GM18508 (cell line): ENCODE measurements around the gene POC1A.

Experiments
- ATAC-seq: cut with Tn5 transposase; IDR thresholded peaks from one replicate; pipeline ENCODE4 v1.9.1; 2021; ENCODE audit warnings: moderate number of reproducible peaks; ENCODE audit not compliant: insufficient read depth, unreplicated experiment

Gene POC1A

DNA sequence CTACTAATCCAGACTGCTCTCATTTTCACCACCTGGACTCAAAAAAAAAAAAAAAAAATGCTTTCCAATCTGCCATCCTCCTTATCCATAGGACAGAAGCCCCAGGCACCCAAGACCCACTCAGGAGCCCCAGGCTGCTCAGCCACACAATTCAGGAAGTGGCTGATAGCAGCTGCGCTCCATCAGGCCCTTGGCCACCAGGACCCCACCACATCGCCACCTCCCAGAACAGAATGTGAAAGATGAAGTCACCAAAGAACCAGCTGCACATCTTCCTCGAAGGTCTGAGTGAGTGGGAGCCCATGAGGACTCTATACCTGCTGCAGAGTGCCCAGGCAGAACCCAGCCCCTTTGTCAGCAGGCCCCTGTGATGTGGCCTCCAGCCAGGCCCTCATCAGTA, 19.5 kb downstream of the POC1A start:
- ATAC-seq = no peak

DNA sequence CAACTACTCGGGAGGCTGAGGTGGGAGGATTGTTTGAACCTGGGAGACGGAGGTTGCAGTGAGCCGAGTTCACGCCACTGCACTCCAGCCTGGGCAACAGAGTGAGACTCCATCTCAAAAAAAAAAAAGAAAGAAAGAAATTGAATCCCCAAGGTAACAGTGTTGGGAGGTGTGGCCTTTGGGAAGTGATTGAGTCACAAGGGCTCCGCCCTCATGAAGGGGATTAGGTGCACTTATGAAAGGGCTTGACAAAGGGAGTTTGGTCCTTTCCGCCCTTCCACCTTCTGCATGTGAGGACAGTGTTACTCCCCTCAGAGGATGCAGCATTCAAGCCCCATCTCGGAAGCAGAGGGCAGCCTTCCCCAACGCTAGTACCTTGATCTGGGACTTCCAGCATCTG, 21.3 kb downstream of the POC1A start:
- no peak for ATAC-seq

GRCh38 chr3:52132041-52132440, 22.2 kb downstream of the POC1A start:
- ATAC-seq = no peak

DNA sequence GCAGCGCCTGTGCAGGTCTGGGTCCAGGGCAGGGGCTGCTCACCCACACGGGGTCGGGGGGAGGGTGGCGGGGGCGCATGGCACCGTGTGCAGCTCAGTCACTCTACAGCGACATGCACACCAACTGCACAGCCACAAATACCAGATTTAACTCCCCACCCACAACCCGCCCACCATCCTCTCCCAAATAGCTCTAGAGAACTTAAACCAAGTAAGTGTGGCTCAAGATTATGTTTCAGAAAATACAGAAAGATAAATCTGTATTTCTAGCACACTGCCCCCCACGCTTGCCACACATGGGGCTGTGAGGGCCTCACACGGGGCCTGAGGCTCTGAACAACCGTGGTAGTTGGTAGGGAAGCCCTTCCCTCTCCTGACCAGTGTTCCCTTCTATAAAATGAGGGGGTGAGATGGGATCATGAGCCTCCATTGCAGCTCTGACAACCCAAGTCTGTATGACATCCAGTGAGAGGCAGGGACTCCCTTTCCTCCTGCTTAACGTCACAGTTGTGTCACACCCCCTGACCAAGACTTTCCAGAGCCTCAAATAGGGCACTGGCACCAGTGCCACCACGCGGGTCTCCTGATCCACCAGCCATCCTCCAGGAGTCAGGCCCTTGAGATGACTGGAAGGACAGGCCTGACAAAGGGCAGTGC, 23.1 kb downstream of the POC1A start:
- no peak for ATAC-seq

- no peak for ATAC-seq
Measured at GRCh38 chr3:52128118-52128683, 26.0 kb downstream of the POC1A start.

DNA sequence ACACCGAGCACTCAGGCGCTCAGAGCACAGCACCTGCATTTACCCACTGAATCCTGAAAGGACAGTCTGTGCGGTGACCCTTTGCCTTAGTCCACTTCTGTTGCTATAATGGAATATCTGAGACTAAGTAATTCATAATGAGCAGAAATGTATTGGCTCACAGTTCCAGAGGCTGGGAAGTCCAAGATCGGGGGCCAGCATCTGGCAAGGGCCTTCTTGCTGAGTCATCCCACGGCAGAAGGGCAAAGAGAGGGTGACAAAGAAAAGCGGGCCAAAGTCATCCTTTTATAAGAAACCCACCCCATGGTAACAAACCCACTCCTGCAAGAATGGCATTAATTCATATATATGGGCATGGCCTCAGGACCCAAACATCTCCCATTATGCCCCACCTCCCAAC, 27.7 kb downstream of the POC1A start:
- no peak for ATAC-seq

- ATAC-seq = no peak
Measured at GRCh38 chr3:52126036-52126435, 28.2 kb downstream of the POC1A start.

GRCh38 chr3:52124766-52125165, 29.5 kb downstream of the POC1A start:
- ATAC-seq = no peak

GRCh38 chr3:52124126-52124525, 30.1 kb downstream of the POC1A start:
- no peak for ATAC-seq

- no peak for ATAC-seq
Measured at GRCh38 chr3:52123106-52123725, 31.0 kb downstream of the POC1A start.

GRCh38 chr3:52122491-52122890, 31.7 kb downstream of the POC1A start:
- ATAC-seq = no peak

DNA sequence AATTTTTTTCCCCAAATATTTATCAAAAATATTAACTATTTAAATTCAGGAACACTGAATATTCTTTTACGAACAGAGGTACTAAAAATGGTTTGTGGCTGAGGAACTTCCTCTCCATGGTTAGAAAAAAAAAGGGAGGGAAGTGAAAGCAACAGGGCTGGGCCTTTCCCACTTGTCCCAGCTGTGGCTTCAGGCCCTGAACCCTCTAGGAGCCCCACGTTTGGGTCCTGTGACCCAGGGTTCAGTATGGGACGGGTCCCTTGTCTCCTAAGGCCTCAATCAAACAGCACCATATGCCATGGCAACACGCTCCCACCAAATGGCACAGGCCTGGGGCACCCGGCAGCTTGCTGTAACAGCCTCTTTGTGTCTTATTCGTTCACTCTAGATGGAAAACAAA, 32.4 kb downstream of the POC1A start:
- no peak for ATAC-seq

GRCh38 chr3:52121464-52121805, 32.8 kb downstream of the POC1A start:
- ATAC-seq = no peak

GRCh38 chr3:52120556-52121463, 33.4 kb downstream of the POC1A start:
- ATAC-seq = no peak

DNA sequence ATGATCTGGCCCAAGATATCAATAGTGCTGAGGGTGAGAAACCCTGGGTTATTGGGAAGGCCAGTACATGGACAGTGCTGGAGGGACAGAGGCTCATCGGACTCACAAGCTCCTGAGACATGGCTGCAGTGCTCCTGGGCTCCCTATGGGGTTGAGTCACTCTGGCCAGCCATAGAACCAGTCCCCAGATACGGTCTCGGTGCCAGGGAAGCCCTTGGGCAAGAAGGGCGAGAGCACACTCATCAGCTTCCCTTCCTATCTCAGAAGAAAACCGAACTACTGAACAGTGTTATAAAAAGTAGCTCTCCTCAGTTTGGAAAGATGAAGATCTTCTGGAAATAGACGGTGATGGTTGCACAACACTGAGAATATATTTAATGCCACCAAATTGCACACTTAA, 34.4 kb downstream of the POC1A start:
- no peak for ATAC-seq

GRCh38 chr3:52119099-52119498, 35.1 kb downstream of the POC1A start:
- ATAC-seq = no peak

DNA sequence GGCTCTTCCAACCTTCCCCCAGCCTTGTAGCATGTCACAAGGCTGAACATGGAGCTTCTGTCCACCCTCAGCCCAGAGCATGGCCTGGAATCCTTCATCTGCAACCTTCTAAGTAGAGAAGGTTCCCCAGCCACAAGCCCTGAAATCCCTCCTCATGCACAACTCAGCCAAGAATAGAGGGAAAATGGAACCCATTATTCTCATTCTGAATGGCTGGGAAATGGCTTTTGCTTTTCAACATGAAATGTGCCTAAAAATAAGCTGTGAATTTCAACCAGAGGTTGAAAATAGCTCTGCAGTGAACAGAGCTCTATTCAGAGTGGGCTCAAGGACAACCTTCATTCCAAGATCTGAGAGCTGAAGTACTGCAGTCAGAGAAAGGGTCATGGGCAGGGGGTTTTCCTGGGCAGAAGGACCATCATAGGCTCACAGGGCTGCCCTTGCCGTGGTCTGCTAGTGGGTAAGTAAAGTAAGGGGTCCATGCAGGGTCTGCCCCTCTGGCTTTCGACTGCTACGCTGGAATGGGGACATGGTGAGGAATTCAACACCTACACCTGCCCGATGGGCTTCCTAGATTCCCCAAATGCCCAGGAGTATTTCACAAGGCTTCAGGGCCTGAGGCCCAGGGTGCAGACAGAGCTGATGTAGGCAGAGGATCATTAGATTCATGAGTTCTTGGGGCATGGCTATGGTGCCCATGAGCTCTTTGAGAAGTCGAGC, 35.9 kb downstream of the POC1A start:
- no peak for ATAC-seq

GRCh38 chr3:52117537-52117936, 36.7 kb downstream of the POC1A start:
- ATAC-seq = no peak

- no peak for ATAC-seq
Measured at GRCh38 chr3:52112056-52112455, 42.2 kb downstream of the POC1A start.

- ATAC-seq = no peak
Measured at GRCh38 chr3:52110502-52110901, 43.7 kb downstream of the POC1A start.
